Measurements from ENCODE around the gene TMEM109. TPM values are rescaled to one million over a fixed set of nuclear protein-coding genes. Genes with fewer than 3 reads are reported as not detected.

Gene TMEM109
- total and polyA plus RNA-seq, 2 of the 4 experiments (the other 2 are of a cell fraction), result 15.1 to 69.7 TPM

DNA sequence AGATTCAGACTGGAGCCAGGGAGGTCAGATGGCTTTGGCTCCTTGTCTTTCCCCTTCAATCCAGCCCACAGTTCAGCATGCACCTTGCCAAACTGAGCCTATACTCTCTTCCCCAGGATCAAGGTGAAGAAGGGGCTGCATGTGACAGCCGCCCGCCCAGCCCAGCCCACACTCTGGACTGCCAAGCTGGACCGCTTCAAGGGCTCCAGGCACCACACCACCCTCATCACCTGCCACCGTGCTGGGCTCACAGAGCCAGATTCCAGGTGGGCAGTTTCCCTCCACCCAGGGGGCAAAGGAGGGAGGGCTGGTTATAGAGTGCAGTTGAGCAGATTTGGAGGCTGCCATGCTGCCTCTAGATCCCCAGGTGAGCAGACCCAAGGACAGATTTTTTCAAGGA lies 16.4 kb downstream of the TMEM109 start:
- no peaks in the 10 kb centered on the region for H3K27me3 ChIP-seq (ENCODE audit: control insufficient read depth, insufficient read depth, low read length)
- H2BK5ac ChIP-seq (ENCODE audit: low read depth, low read length, poor library complexity, severe bottlenecking), result no peak overlapping the region
- no peak overlapping the region for H3K9ac ChIP-seq (ENCODE audit: low read depth, low read length)
- ChIA-PET CTCF (no interaction called here), POLR2A (ENCODE audit: unreplicated experiment) (no interaction called here)
- no peak for ATAC-seq (ENCODE audit: low read depth)
- H3K56ac ChIP-seq (ENCODE audit: extremely low read depth, insufficient read depth, low read length), result no peak overlapping the region
- peaks cover 5 to 15% of the 10 kb centered on the region in 2 experiments; a peak in 2 of 4 replicates for H3K79me1 ChIP-seq (ENCODE audit: low read depth in 1 of 2, low read length in 2 of 2)
- peaks cover 46% of the 10 kb centered on the region for H3K36me3 ChIP-seq (ENCODE audit: control insufficient read depth, insufficient read depth, low read length)
- H3K9me1 ChIP-seq (ENCODE audit: insufficient read depth, low read length), result peaks cover 7% of the 10 kb centered on the region; the same call in 1 of the 2 replicates
- H3K9me3 ChIP-seq (ENCODE audit: control insufficient read depth, insufficient read depth, low read length), result no peaks in the 10 kb centered on the region
- no TSS peak for BruUV-seq (replicated peaks)
- H2BK20ac ChIP-seq (ENCODE audit: low read depth, low read length), result no peak overlapping the region
- no peak overlapping the region for H4K8ac ChIP-seq (ENCODE audit: low read depth in 2 of 2, low read length in 2 of 2)
- H4K91ac ChIP-seq (ENCODE audit: insufficient read depth, low read depth, low read length), result no peak overlapping the region
- H4K20me1 ChIP-seq (ENCODE audit: insufficient read depth, low read length), result peaks cover 9% of the 10 kb centered on the region
- no peak for TF ChIP-seq CHD1 (IDR thresholded peaks at IDR 0.05; ENCODE audit: low read depth, low read length)
- no peak for TF ChIP-seq MAZ (IDR thresholded peaks at IDR 0.05; ENCODE audit: borderline replicate concordance, low read depth, low read length)
- no peak for TF ChIP-seq SMC3 (IDR thresholded peaks at IDR 0.05; ENCODE audit: low read depth, low read length)
- TF ChIP-seq, protein P1, sequence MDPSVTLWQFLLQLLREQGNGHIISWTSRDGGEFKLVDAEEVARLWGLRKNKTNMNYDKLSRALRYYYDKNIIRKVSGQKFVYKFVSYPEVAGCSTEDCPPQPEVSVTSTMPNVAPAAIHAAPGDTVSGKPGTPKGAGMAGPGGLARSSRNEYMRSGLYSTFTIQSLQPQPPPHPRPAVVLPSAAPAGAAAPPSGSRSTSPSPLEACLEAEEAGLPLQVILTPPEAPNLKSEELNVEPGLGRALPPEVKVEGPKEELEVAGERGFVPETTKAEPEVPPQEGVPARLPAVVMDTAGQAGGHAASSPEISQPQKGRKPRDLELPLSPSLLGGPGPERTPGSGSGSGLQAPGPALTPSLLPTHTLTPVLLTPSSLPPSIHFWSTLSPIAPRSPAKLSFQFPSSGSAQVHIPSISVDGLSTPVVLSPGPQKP (IDR thresholded peaks at IDR 0.05; ENCODE audit: borderline replicate concordance, low read depth, low read length), result no peak
- no peak for TF ChIP-seq NFE2L2 (IDR thresholded peaks at IDR 0.05; ENCODE audit: low read depth, low read length)
- no peak overlapping the region for H3K18ac ChIP-seq (ENCODE audit: low read depth, low read length)
- no peak overlapping the region for H2AK9ac ChIP-seq (replicated peaks; ENCODE audit: low read depth, low read length, poor library complexity)
- H2BK15ac ChIP-seq (ENCODE audit: low read depth, low read length), result no peak overlapping the region
- H3K27ac ChIP-seq (ENCODE audit: insufficient read depth, low read length), result no peak overlapping the region
- H3K23ac ChIP-seq (ENCODE audit: low read depth, low read length), result no peak overlapping the region
- WGBS, 2 experiments (ENCODE audit: extremely low coverage in 2 of 2, insufficient read length in 1 of 2), result no CpG with 5 or more reads among the region's 4 CpGs
- no peak overlapping the region for H3K14ac ChIP-seq (replicated peaks; ENCODE audit: low read depth, low read length)
- H3K4me3 ChIP-seq (ENCODE audit: insufficient read depth, low read depth, low read length), result no peak overlapping the region
- no peak for DNase-seq
- H2AFZ ChIP-seq (replicated peaks; ENCODE audit: low read length, poor library complexity), result no peak overlapping the region
- peaks cover 6% of the 10 kb centered on the region for H3K4me1 ChIP-seq (ENCODE audit: control insufficient read depth, insufficient read depth, low read length)
- H3K4ac ChIP-seq (ENCODE audit: low read depth, low read length), result no peak overlapping the region
- no peak overlapping the region for H2BK120ac ChIP-seq (ENCODE audit: low read depth, low read length)
- in situ Hi-C loops (cut with MboI; ENCODE audit: low sequenced_read_pairs), result no loop called here
- no peak overlapping the region for H3K4me2 ChIP-seq (ENCODE audit: low read depth, low read length)
- H4K5ac ChIP-seq (ENCODE audit: low read depth, low read length), result no peak overlapping the region
- dilution Hi-C loops (cut with HindIII; ENCODE audit: low sequenced_read_pairs, unreplicated experiment), result no loop called here
- intact Hi-C loops (cut with micrococcal nuclease), result no loop called here
- H2AK5ac ChIP-seq (ENCODE audit: low read depth, low read length), result no peak overlapping the region
